ENCODE results near the gene RBPJ. TPM values are rescaled to one million over a fixed set of nuclear protein-coding genes. Genes with fewer than 3 reads are reported as not detected.

The RBPJ gene
- total RNA-seq, 1 experiment from 2014 or later: 33.7 TPM

GRCh38 chr4:26424838-26425237, 104.0 kb downstream of the RBPJ start:
- POLR2A ChIA-PET: no interaction called here
- DNase-seq (ENCODE audit: low read depth, low spot score) (no peak), ATAC-seq (no peak)
- CTCF ChIA-PET: no interaction called here
- BruUV-seq (replicated peaks): no TSS peak
- intact Hi-C loops (cut with micrococcal nuclease; ENCODE audit: unreplicated experiment): no loop called here
- Histone ChIP-seq H3K4me3 (ENCODE audit: low read depth in 2 of 2, low read length in 2 of 2) (no peak overlapping the region), H3K36me3 (ENCODE audit: control insufficient read depth, insufficient read depth, low read length) (no peaks in the 10 kb centered on the region; the same call in 1 of the 2 replicates), H3K4me1 (ENCODE audit: control insufficient read depth, insufficient read depth, low read length) (no peaks in the 10 kb centered on the region), H3K27me3 (ENCODE audit: control insufficient read depth, insufficient read depth, low read length) (no peaks in the 10 kb centered on the region), H3K27ac (ENCODE audit: low read length) (no peak overlapping the region), H3K9me3 (ENCODE audit: control insufficient read depth, insufficient read depth, low read depth, low read length) (no peaks in the 10 kb centered on the region)
- TF ChIP-seq SIN3A (IDR thresholded peaks at IDR 0.05; ENCODE audit: borderline replicate concordance, insufficient read depth, low read depth, low read length): no peak
- TF ChIP-seq CTCF (IDR thresholded peaks at IDR 0.05): peak; percentile 18; the same call in 1 of the 2 replicates
- in situ Hi-C loops (cut with HindIII; ENCODE audit: low pct_unique_long_range_greater_than_20kb, low sequenced_read_pairs): no loop called here

DNA sequence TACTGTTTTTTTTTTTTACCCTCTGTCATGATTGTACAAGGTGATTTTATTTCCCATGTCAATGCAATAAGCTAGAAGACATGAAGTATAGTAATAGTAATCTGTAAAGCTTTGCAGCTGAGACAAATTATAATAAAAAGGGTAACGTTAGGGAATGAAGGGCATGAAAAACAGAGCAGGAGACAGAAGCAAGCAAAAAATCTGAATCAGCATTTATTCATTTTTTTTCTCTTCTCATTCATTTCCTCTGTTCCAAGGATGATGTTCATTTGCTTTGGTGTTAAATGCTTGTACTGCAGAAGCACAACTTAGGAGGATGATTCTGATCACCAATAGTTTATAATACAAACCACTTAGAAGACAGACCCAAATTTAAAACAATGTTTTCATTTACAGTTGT, 105.1 kb downstream of the RBPJ start:
- no TSS peak for BruUV-seq (replicated peaks)
- H3K27me3 ChIP-seq (ENCODE audit: control insufficient read depth, insufficient read depth, low read length): no peaks in the 10 kb centered on the region
- no peaks in the 10 kb centered on the region for H3K9me3 ChIP-seq (ENCODE audit: control insufficient read depth, insufficient read depth, low read depth, low read length)
- H3K4me1 ChIP-seq (ENCODE audit: control insufficient read depth, insufficient read depth, low read length): no peaks in the 10 kb centered on the region
- ATAC-seq: no peak
- DNase-seq (ENCODE audit: low read depth, low spot score): no peak
- POLR2A ChIA-PET: no interaction called here
- no peak overlapping the region for H3K4me3 ChIP-seq (ENCODE audit: low read depth in 2 of 2, low read length in 2 of 2)
- no peaks in the 10 kb centered on the region; the same call in none of the 2 replicates for H3K36me3 ChIP-seq (ENCODE audit: control insufficient read depth, insufficient read depth, low read length)
- CTCF ChIA-PET: no interaction called here
- in situ Hi-C loops (cut with HindIII; ENCODE audit: low pct_unique_long_range_greater_than_20kb, low sequenced_read_pairs) (no loop called here), intact Hi-C loops (cut with micrococcal nuclease; ENCODE audit: unreplicated experiment) (no loop called here)
- TF ChIP-seq POLR2AphosphoS5 (IDR thresholded peaks at IDR 0.05; ENCODE audit: low read depth, low read length): no peak
- TF ChIP-seq CTCF (IDR thresholded peaks at IDR 0.05): no peak
- no peak for TF ChIP-seq SIN3A (IDR thresholded peaks at IDR 0.05; ENCODE audit: borderline replicate concordance, insufficient read depth, low read depth, low read length)
- TF ChIP-seq, protein P1, sequence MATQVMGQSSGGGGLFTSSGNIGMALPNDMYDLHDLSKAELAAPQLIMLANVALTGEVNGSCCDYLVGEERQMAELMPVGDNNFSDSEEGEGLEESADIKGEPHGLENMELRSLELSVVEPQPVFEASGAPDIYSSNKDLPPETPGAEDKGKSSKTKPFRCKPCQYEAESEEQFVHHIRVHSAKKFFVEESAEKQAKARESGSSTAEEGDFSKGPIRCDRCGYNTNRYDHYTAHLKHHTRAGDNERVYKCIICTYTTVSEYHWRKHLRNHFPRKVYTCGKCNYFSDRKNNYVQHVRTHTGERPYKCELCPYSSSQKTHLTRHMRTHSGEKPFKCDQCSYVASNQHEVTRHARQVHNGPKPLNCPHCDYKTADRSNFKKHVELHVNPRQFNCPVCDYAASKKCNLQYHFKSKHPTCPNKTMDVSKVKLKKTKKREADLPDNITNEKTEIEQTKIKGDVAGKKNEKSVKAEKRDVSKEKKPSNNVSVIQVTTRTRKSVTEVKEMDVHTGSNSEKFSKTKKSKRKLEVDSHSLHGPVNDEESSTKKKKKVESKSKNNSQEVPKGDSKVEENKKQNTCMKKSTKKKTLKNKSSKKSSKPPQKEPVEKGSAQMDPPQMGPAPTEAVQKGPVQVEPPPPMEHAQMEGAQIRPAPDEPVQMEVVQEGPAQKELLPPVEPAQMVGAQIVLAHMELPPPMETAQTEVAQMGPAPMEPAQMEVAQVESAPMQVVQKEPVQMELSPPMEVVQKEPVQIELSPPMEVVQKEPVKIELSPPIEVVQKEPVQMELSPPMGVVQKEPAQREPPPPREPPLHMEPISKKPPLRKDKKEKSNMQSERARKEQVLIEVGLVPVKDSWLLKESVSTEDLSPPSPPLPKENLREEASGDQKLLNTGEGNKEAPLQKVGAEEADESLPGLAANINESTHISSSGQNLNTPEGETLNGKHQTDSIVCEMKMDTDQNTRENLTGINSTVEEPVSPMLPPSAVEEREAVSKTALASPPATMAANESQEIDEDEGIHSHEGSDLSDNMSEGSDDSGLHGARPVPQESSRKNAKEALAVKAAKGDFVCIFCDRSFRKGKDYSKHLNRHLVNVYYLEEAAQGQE (IDR thresholded peaks at IDR 0.05; ENCODE audit: insufficient read depth in 1 of 2, low read depth in 2 of 2, low read length in 1 of 2): no peak
- no peak for TF ChIP-seq TCF7L2 (IDR thresholded peaks at IDR 0.05; ENCODE audit: low read depth, low read length)
- H3K27ac ChIP-seq (ENCODE audit: low read length): no peak overlapping the region

Measured in Panc1 (cell line).